Measurements from ENCODE around the gene RTTN.

Gene RTTN

GRCh38 chr18:70149156-70149555, 56.3 kb downstream of the RTTN start:
- no peaks in the 10 kb centered on the region for H3K9me3 ChIP-seq (ENCODE audit: insufficient read depth, low read length, severe bottlenecking)
- H3K36me3 ChIP-seq (ENCODE audit: insufficient read depth, low read length): peaks cover 74% of the 10 kb centered on the region
- ATAC-seq (ENCODE audit: insufficient read depth, low read depth): no peak
- H3K4me2 ChIP-seq (ENCODE audit: insufficient read depth, low read length): no peak overlapping the region
- no peaks in the 10 kb centered on the region for H3K79me2 ChIP-seq (ENCODE audit: insufficient read depth, low read length)
- no peaks in the 10 kb centered on the region for H3K27me3 ChIP-seq (ENCODE audit: insufficient read depth, low read length, poor library complexity)
- H2AFZ ChIP-seq (ENCODE audit: low read depth, low read length): no peak overlapping the region
- no peak for TF ChIP-seq EZH2 (IDR thresholded peaks at IDR 0.05; ENCODE audit: borderline replicate concordance, low read depth, low read length, severe bottlenecking)
- TF ChIP-seq, protein P1, sequence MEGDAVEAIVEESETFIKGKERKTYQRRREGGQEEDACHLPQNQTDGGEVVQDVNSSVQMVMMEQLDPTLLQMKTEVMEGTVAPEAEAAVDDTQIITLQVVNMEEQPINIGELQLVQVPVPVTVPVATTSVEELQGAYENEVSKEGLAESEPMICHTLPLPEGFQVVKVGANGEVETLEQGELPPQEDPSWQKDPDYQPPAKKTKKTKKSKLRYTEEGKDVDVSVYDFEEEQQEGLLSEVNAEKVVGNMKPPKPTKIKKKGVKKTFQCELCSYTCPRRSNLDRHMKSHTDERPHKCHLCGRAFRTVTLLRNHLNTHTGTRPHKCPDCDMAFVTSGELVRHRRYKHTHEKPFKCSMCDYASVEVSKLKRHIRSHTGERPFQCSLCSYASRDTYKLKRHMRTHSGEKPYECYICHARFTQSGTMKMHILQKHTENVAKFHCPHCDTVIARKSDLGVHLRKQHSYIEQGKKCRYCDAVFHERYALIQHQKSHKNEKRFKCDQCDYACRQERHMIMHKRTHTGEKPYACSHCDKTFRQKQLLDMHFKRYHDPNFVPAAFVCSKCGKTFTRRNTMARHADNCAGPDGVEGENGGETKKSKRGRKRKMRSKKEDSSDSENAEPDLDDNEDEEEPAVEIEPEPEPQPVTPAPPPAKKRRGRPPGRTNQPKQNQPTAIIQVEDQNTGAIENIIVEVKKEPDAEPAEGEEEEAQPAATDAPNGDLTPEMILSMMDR (IDR thresholded peaks at IDR 0.05; ENCODE audit: borderline replicate concordance, extremely low read depth, low read length, poor library complexity, severe bottlenecking): no peak
- H4K20me1 ChIP-seq (ENCODE audit: insufficient read depth, low read length): no peaks in the 10 kb centered on the region
- H3K9ac ChIP-seq (ENCODE audit: low read depth, low read length): no peak overlapping the region
- H3K27ac ChIP-seq (ENCODE audit: low read length): no peak overlapping the region
- no peaks in the 10 kb centered on the region for H3K4me1 ChIP-seq (ENCODE audit: insufficient read depth, low read length)
- H3K4me3 ChIP-seq (ENCODE audit: low read depth in 1 of 2, low read length in 2 of 2): no peak overlapping the region
- no peak for DNase-seq

- ATAC-seq (ENCODE audit: insufficient read depth, low read depth): no peak
Measured at GRCh38 chr18:70148039-70148938, 57.2 kb downstream of the RTTN start.

DNA sequence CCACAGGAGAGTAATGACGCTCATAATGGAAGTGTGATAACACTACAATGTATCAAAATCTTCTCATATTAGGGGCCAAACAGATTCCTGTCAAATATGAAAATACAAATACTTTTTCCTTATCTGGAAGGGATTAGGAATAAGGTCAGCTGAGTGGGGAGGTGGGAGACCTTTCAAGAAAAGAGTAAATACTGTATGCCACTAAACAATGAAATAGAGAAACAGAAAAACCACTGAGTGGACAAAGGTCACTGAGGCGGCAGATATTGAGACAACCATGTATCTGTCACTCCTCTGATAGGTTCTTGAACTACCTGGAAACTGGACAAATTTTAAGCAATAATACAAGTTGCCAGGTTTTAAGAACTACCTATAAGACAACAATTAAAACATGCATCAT, 59.3 kb downstream of the RTTN start:
- peaks cover 85% of the 10 kb centered on the region for H3K36me3 ChIP-seq (ENCODE audit: insufficient read depth, low read length)
- H3K27ac ChIP-seq (ENCODE audit: low read length): no peak overlapping the region

More at GRCh38 chr18:70148039-70148938, 57.2 kb downstream of the RTTN start:
- Histone ChIP-seq H3K4me2 (ENCODE audit: insufficient read depth, low read length) (no peak overlapping the region), H3K4me3 (ENCODE audit: low read depth in 1 of 2, low read length in 2 of 2) (no peak overlapping the region), H2AFZ (ENCODE audit: low read depth, low read length) (no peak overlapping the region), H3K4me1 (ENCODE audit: insufficient read depth, low read length) (no peaks in the 10 kb centered on the region), H3K27me3 (ENCODE audit: insufficient read depth, low read length, poor library complexity) (no peaks in the 10 kb centered on the region), H3K9me3 (ENCODE audit: insufficient read depth, low read length, severe bottlenecking) (no peaks in the 10 kb centered on the region), H3K27ac (ENCODE audit: low read length) (no peak overlapping the region), H4K20me1 (ENCODE audit: insufficient read depth, low read length) (no peaks in the 10 kb centered on the region), H3K36me3 (ENCODE audit: insufficient read depth, low read length) (peaks cover 76% of the 10 kb centered on the region), H3K9ac (ENCODE audit: low read depth, low read length) (no peak overlapping the region), H3K79me2 (ENCODE audit: insufficient read depth, low read length) (no peaks in the 10 kb centered on the region)
- TF ChIP-seq, protein P1 (IDR thresholded peaks at IDR 0.05; ENCODE audit: borderline replicate concordance, extremely low read depth, low read length, poor library complexity, severe bottlenecking): no peak
- no peak for TF ChIP-seq EZH2 (IDR thresholded peaks at IDR 0.05; ENCODE audit: borderline replicate concordance, low read depth, low read length, severe bottlenecking)
- DNase-seq: no peak

More for the DNA sequence above, 59.3 kb downstream of the RTTN start:
- Histone ChIP-seq H3K9ac (ENCODE audit: low read depth, low read length) (no peak overlapping the region), H3K79me2 (ENCODE audit: insufficient read depth, low read length) (no peaks in the 10 kb centered on the region), H2AFZ (ENCODE audit: low read depth, low read length) (no peak overlapping the region), H3K4me2 (ENCODE audit: insufficient read depth, low read length) (no peak overlapping the region), H3K4me1 (ENCODE audit: insufficient read depth, low read length) (no peaks in the 10 kb centered on the region), H3K27me3 (ENCODE audit: insufficient read depth, low read length, poor library complexity) (no peaks in the 10 kb centered on the region), H3K9me3 (ENCODE audit: insufficient read depth, low read length, severe bottlenecking) (no peaks in the 10 kb centered on the region), H4K20me1 (ENCODE audit: insufficient read depth, low read length) (no peaks in the 10 kb centered on the region), H3K4me3 (ENCODE audit: low read depth in 1 of 2, low read length in 2 of 2) (no peak overlapping the region)
- ATAC-seq (ENCODE audit: insufficient read depth, low read depth) (no peak), DNase-seq (no peak)
- no peak for TF ChIP-seq EZH2 (IDR thresholded peaks at IDR 0.05; ENCODE audit: borderline replicate concordance, low read depth, low read length, severe bottlenecking)
- TF ChIP-seq, protein P1 (IDR thresholded peaks at IDR 0.05; ENCODE audit: borderline replicate concordance, extremely low read depth, low read length, poor library complexity, severe bottlenecking): no peak
